DND-41 (cell line): Measurements from ENCODE around the gene DCAF5.

Source experiments
- ATAC-seq: fragments of 200-7000 bp; cut with Tn5 transposase; 3 replicates; pipeline ENCODE4 v1.9.1; 2021; ENCODE audit warnings: low read depth; ENCODE audit not compliant: insufficient read depth
- DNase-seq: peaks from one replicate; pipeline ENCODE4 v3.0.0-alpha.2; 2020
- H2AFZ ChIP-seq: 2 replicates; pipeline ENCODE4 v1.6.0; 2012; ENCODE audit warnings: low read depth, low read length
- H3K27ac ChIP-seq: 2 replicates; pipeline ENCODE4 v1.5.1; 2012; ENCODE audit warnings: low read length, inconsistent platforms
- H3K27me3 ChIP-seq: fragments of 200-600 bp; sonication (generic); 2 replicates; pipeline ENCODE4 v1.6.0; 2012; ENCODE audit warnings: low read length, mild to moderate bottlenecking, inconsistent platforms; ENCODE audit not compliant: insufficient read depth, poor library complexity
- H3K36me3 ChIP-seq: 2 replicates; pipeline ENCODE4 v1.5.1; 2012; ENCODE audit warnings: low read length, inconsistent platforms; ENCODE audit not compliant: insufficient read depth
- H3K4me1 ChIP-seq: 2 replicates; pipeline ENCODE4 v1.5.1; 2012; ENCODE audit warnings: mild to moderate bottlenecking, low read length; ENCODE audit not compliant: insufficient read depth
- H3K4me2 ChIP-seq: 2 replicates; pipeline ENCODE4 v1.6.0; 2012; ENCODE audit warnings: mild to moderate bottlenecking, moderate library complexity, low read length, inconsistent platforms; ENCODE audit not compliant: insufficient read depth
- H3K4me3 ChIP-seq, 2 experiments: fragments of 200-600 bp in 1 of 2; shearing (Covaris generic) in 1 of 2; 2 replicates each; pipeline ENCODE4 v1.5.1; 2012 to 2016; ENCODE audit warnings: inconsistent platforms in 2 of 2, low read length in 2 of 2, mild to moderate bottlenecking in 2 of 2, low read depth in 1 of 2, moderate library complexity in 1 of 2
- H3K79me2 ChIP-seq: 2 replicates; pipeline ENCODE4 v1.6.0; 2012; ENCODE audit warnings: low read length, inconsistent platforms; ENCODE audit not compliant: insufficient read depth
- H3K9ac ChIP-seq: 2 replicates; pipeline ENCODE4 v1.6.0; 2012; ENCODE audit warnings: low read depth, mild to moderate bottlenecking, inconsistent platforms, low read length, moderate library complexity
- H3K9me3 ChIP-seq: 2 replicates; pipeline ENCODE4 v1.5.1; 2012; ENCODE audit warnings: low read length, moderate library complexity, mild to moderate bottlenecking, inconsistent platforms; ENCODE audit not compliant: insufficient read depth, severe bottlenecking
- H4K20me1 ChIP-seq: 2 replicates; pipeline ENCODE4 v1.6.0; 2012; ENCODE audit warnings: low read length; ENCODE audit not compliant: insufficient read depth
- CTCF ChIP-seq: IDR thresholded peaks from 2 replicates; pipeline ENCODE4 v1.5.1; 2012; ENCODE audit warnings: borderline replicate concordance, low read length, moderate library complexity, mild to moderate bottlenecking; ENCODE audit not compliant: poor library complexity, severe bottlenecking; ENCODE audit errors: extremely low read depth
- EZH2 ChIP-seq: IDR thresholded peaks from 3 replicates; pipeline ENCODE4 v1.6.1; 2012; ENCODE audit warnings: borderline replicate concordance, low read depth, mild to moderate bottlenecking, moderate library complexity, low read length, inconsistent platforms; ENCODE audit not compliant: severe bottlenecking

The DCAF5 gene

GRCh38 chr14:69043596-69044260, 109.2 kb downstream of the DCAF5 start:
- Histone ChIP-seq H2AFZ (no peak overlapping the region), H3K9ac (no peak overlapping the region), H3K27ac (no peak overlapping the region), H3K4me2 (no peak overlapping the region), H3K79me2 (no peaks in the 10 kb centered on the region), H4K20me1 (no peaks in the 10 kb centered on the region; the same call in 1 of the 2 replicates), H3K36me3 (no peaks in the 10 kb centered on the region), H3K27me3 (peaks cover 28% of the 10 kb centered on the region), H3K4me3 (no peak overlapping the region), H3K9me3 (no peaks in the 10 kb centered on the region), H3K4me1 (no peaks in the 10 kb centered on the region)
- no peak for TF ChIP-seq CTCF
- TF ChIP-seq EZH2: no peak
- DNase-seq: no peak
- ATAC-seq: no peak

- ATAC-seq: no peak
- Histone ChIP-seq H3K4me1 (no peaks in the 10 kb centered on the region), H3K4me2 (no peak overlapping the region)
Observed at GRCh38 chr14:69042787-69043444, 110.0 kb downstream of the DCAF5 start.

GRCh38 chr14:69042299-69042698, 110.6 kb downstream of the DCAF5 start:
- Histone ChIP-seq H3K9ac (no peak overlapping the region), H3K27ac (no peak overlapping the region), H3K27me3 (peaks cover 32% of the 10 kb centered on the region), H3K79me2 (no peaks in the 10 kb centered on the region), H3K4me1 (no peaks in the 10 kb centered on the region), H3K36me3 (no peaks in the 10 kb centered on the region), H4K20me1 (no peaks in the 10 kb centered on the region; the same call in 1 of the 2 replicates), H3K4me2 (no peak overlapping the region), H3K4me3 (no peak overlapping the region), H3K9me3 (no peaks in the 10 kb centered on the region), H2AFZ (no peak overlapping the region)
- TF ChIP-seq EZH2 (no peak), CTCF (no peak)
- ATAC-seq: no peak
- DNase-seq: no peak

More at GRCh38 chr14:69042787-69043444, 110.0 kb downstream of the DCAF5 start:
- Histone ChIP-seq H2AFZ (no peak overlapping the region), H3K36me3 (no peaks in the 10 kb centered on the region), H3K9ac (no peak overlapping the region), H3K27me3 (peaks cover 30% of the 10 kb centered on the region), H3K9me3 (no peaks in the 10 kb centered on the region), H3K4me3 (no peak overlapping the region), H3K79me2 (no peaks in the 10 kb centered on the region), H3K27ac (no peak overlapping the region), H4K20me1 (no peaks in the 10 kb centered on the region; the same call in 1 of the 2 replicates)
- TF ChIP-seq EZH2 (no peak), CTCF (no peak)
- no peak for DNase-seq

GRCh38 chr14:69041783-69042182, 111.1 kb downstream of the DCAF5 start:
- Histone ChIP-seq H3K4me2 (no peak overlapping the region), H3K4me1 (no peaks in the 10 kb centered on the region), H3K27ac (no peak overlapping the region), H2AFZ (no peak overlapping the region), H3K27me3 (peaks cover 33% of the 10 kb centered on the region), H4K20me1 (no peaks in the 10 kb centered on the region; the same call in 1 of the 2 replicates), H3K4me3 (no peak overlapping the region), H3K36me3 (no peaks in the 10 kb centered on the region), H3K79me2 (no peaks in the 10 kb centered on the region), H3K9ac (no peak overlapping the region), H3K9me3 (no peaks in the 10 kb centered on the region)
- ATAC-seq (no peak), DNase-seq (no peak)
- TF ChIP-seq CTCF (no peak), EZH2 (no peak)
